ENCODE results near the gene SPNS2. TPM values are rescaled to one million over a fixed set of nuclear protein-coding genes. Genes with fewer than 3 reads are reported as not detected.

The SPNS2 gene
- total and polyA plus RNA-seq, 2 of the 8 experiments (the other 6 are each of a cell fraction or from before 2014, with no cell fraction given): 1.2 to 1.5 TPM

- no peaks in the 10 kb centered on the region for H3K27me3 ChIP-seq (replicated peaks in 1 of 4; ENCODE audit: control insufficient read depth in 3 of 4, extremely low read depth in 1 of 4, insufficient read depth in 3 of 4, low read length in 3 of 4)
- no peak overlapping the region for H3K14ac ChIP-seq (ENCODE audit: insufficient read length)
- H3K9me3 ChIP-seq (ENCODE audit: insufficient read depth in 2 of 2, low read depth in 1 of 2, low read length in 1 of 2): no peaks in the 10 kb centered on the region
- H4K20me1 ChIP-seq (replicated peaks in 1 of 2; ENCODE audit: control insufficient read depth in 1 of 2, insufficient read depth in 2 of 2, low read length in 2 of 2): no peaks in the 10 kb centered on the region
- FAIRE-seq: no peak
- H3K4me3 ChIP-seq (ENCODE audit: extremely low read depth in 1 of 4, insufficient read depth in 2 of 4, low read depth in 3 of 4, low read length in 4 of 4): no peak overlapping the region
- no peak overlapping the region for H3K56ac ChIP-seq (replicated peaks; ENCODE audit: insufficient read length, low read depth, low read length)
- H2BK15ac ChIP-seq (ENCODE audit: low read length): no peak overlapping the region
- H3K4me2 ChIP-seq (ENCODE audit: insufficient read depth in 1 of 2, low read depth in 2 of 2, low read length in 2 of 2): no peak overlapping the region
- H3K4ac ChIP-seq (replicated peaks; ENCODE audit: insufficient read length, low read depth, low read length): no peak overlapping the region
- TF ChIP-seq CREB1 (IDR thresholded peaks at IDR 0.05) (no peak), CBX5 (IDR thresholded peaks at IDR 0.05; ENCODE audit: low read depth, low read length) (no peak), CTBP2 (IDR thresholded peaks at IDR 0.05; ENCODE audit: borderline replicate concordance, insufficient read depth, insufficient read length, low read length) (no peak), NANOG (IDR thresholded peaks at IDR 0.05; ENCODE audit: insufficient read depth, low read depth, low read length, poor library complexity, severe bottlenecking) (no peak), SIRT6 (IDR thresholded peaks at IDR 0.05; ENCODE audit: low read length) (no peak), JUND (IDR thresholded peaks at IDR 0.05; ENCODE audit: low read length) (no peak), SRF (IDR thresholded peaks at IDR 0.05; ENCODE audit: low read depth, low read length) (no peak), SUZ12 (IDR thresholded peaks at IDR 0.05; ENCODE audit: low read length) (no peak)
- no peak overlapping the region for H3K27ac ChIP-seq (ENCODE audit: low read depth, low read length)
- no peak overlapping the region for H2AFZ ChIP-seq (ENCODE audit: low read length)
- no peak overlapping the region for H4K8ac ChIP-seq (ENCODE audit: extremely low read depth, insufficient read depth, low read length)
- no peak overlapping the region for H2AK5ac ChIP-seq (ENCODE audit: low read depth, low read length)
- POLR2A ChIA-PET (ENCODE audit: partially characterized antibody): no interaction called here
- H4K5ac ChIP-seq (ENCODE audit: insufficient read length, low read depth, low read length): no peak overlapping the region
- H2BK5ac ChIP-seq (ENCODE audit: low read depth, low read length): no peak overlapping the region
- no peak overlapping the region for H4K91ac ChIP-seq (replicated peaks; ENCODE audit: insufficient read length, low read length)
- H3K36me3 ChIP-seq (ENCODE audit: control insufficient read depth in 2 of 4, insufficient read depth in 4 of 4, low read length in 3 of 4): no peaks in the 10 kb centered on the region
- H3K9ac ChIP-seq (replicated peaks in 1 of 4; ENCODE audit: extremely low read depth in 1 of 4, low read depth in 3 of 4, low read length in 3 of 4): no peak overlapping the region
- no peak overlapping the region for H3K18ac ChIP-seq (ENCODE audit: extremely low read depth, low read length)
- no peak overlapping the region for H2BK12ac ChIP-seq (ENCODE audit: low read depth, low read length)
- no peak for DNase-seq (ENCODE audit: low read depth in 1 of 2, low spot score in 2 of 2)
- H3K23ac ChIP-seq (ENCODE audit: insufficient read length): no peak overlapping the region
- no peak overlapping the region for H2BK20ac ChIP-seq (ENCODE audit: low read length)
- peaks cover 9 to 21% (median 15%) of the 10 kb centered on the region in 4 experiments for H3K4me1 ChIP-seq (replicated peaks in 1 of 4; ENCODE audit: control insufficient read depth in 3 of 4, insufficient read depth in 4 of 4, low read length in 3 of 4)
- H3K23me2 ChIP-seq (ENCODE audit: low read depth, low read length): no peaks in the 10 kb centered on the region; the same call in 1 of the 2 replicates
- no peaks in the 10 kb centered on the region for H3K79me1 ChIP-seq (ENCODE audit: low read depth, low read length)
- H2BK120ac ChIP-seq (replicated peaks; ENCODE audit: low read depth, low read length): no peak overlapping the region
- WGBS, 2 experiments (ENCODE audit: extremely low coverage in 1 of 2, insufficient coverage in 1 of 2, insufficient read length in 1 of 2, insufficient replicate concordance in 2 of 2, low coverage in 1 of 2, low lambda C conversion rate in 2 of 2, missing lambda C conversion rate in 1 of 2): 80% methylated on average over 9 of the region's 9 CpGs; no CpG with 5 or more reads in 1 of the 2 experiments
- H3K79me2 ChIP-seq (ENCODE audit: control insufficient read depth in 1 of 2, insufficient read depth in 2 of 2, low read length in 2 of 2): no peaks in the 10 kb centered on the region
- CTCF ChIA-PET (ENCODE audit: partially characterized antibody): interaction anchor here (1.1 to 7.2 kb wide), 3 partner anchors 11 to 52 kb away, joined by 4 to 170 read pairs (median 10); partner anchors contain the start of gene GGT6
Measured at GRCh38 chr17:4572131-4572530, 73.5 kb downstream of the SPNS2 start.
